ENCODE data around the gene RIOK3. TPM values are rescaled to one million over a fixed set of nuclear protein-coding genes. Genes with fewer than 3 reads are reported as not detected.
"Not testable (repeated sequence)": the region's sequence is repeated elsewhere in the genome, so short reads cannot be mapped to it uniquely, and the experiment has no call there.

The RIOK3 gene
- total and polyA plus RNA-seq, 8 donors = 21.9 to 39.7 (median 36.5) TPM

- H3K27ac ChIP-seq = peak overlapping the region; percentile 31 to 96 (median 93)
- H3K4me3 ChIP-seq = peak overlapping the region; percentile 91 to 97 (median 93)
- H3K9me3 ChIP-seq = no peaks in the 10 kb centered on the region
- no peak for TF ChIP-seq CTCF (IDR thresholded peaks at IDR 0.05)
- ATAC-seq = no peak
- intact Hi-C loops (cut with DNase I) = no loop called here
- WGBS, 2 donors = 0 to 1% methylated on average over 21 of the region's 21 CpGs
- no peaks in the 10 kb centered on the region for H3K36me3 ChIP-seq
- H3K4me1 ChIP-seq = peaks cover 0 to 5% (median 5%) of the 10 kb centered on the region in 3 donors
- no peaks in the 10 kb centered on the region for H3K27me3 ChIP-seq
- FAIRE-seq = no peak
- no peak for DNase-seq
These were observed 50.9 kb downstream of the RIOK3 start for GRCh38 chr18:23503963-23504344.

- ATAC-seq (no peak), DNase-seq (no peak)
These were observed 51.6 kb downstream of the RIOK3 start for GRCh38 chr18:23504720-23505119.

GRCh38 chr18:23506393-23506792, 53.3 kb downstream of the RIOK3 start:
- Histone ChIP-seq H3K27ac (no peak overlapping the region), H3K4me3 (no peak overlapping the region), H3K4me1 (peaks cover 0 to 5% (median 5%) of the 10 kb centered on the region in 3 donors), H3K27me3 (no peaks in the 10 kb centered on the region), H3K9me3 (no peaks in the 10 kb centered on the region), H3K36me3 (peaks cover 0 to 3% (median 0%) of the 10 kb centered on the region in 3 donors)
- intact Hi-C loops (cut with DNase I) = no loop called here
- no peak for FAIRE-seq
- WGBS, 2 donors = 75 to 79% methylated on average over 6 of the region's 6 CpGs
- no peak for ATAC-seq
- no peak for TF ChIP-seq CTCF (IDR thresholded peaks at IDR 0.05)
- no peak for DNase-seq

More at GRCh38 chr18:23504720-23505119, 51.6 kb downstream of the RIOK3 start:
- Histone ChIP-seq H3K9me3 (no peaks in the 10 kb centered on the region), H3K36me3 (no peaks in the 10 kb centered on the region), H3K4me1 (peaks cover 0 to 5% (median 5%) of the 10 kb centered on the region in 3 donors), H3K27ac (peak overlapping the region in 2 of 4 donors; percentile 14 to 29), H3K4me3 (peak overlapping the region in 3 of 4 donors; percentile 91 to 97 (median 94)), H3K27me3 (no peaks in the 10 kb centered on the region)
- no peak for TF ChIP-seq CTCF (IDR thresholded peaks at IDR 0.05)
- no peak for FAIRE-seq
- intact Hi-C loops (cut with DNase I) = no loop called here
- 24 to 30% methylated on average over 3 of the region's 3 CpGs for WGBS, 2 donors

- intact Hi-C loops (cut with DNase I) = loop anchor here in 1 of 3 donors (5.0 kb wide), 1 partner anchor 76 kb away; the partner anchor contains the start of gene NPC1
- not testable (repeated sequence) for H3K9me3 ChIP-seq, H3K27ac ChIP-seq, H3K4me1 ChIP-seq, H3K4me3 ChIP-seq, DNase-seq, ATAC-seq, H3K27me3 ChIP-seq, FAIRE-seq, H3K36me3 ChIP-seq
- WGBS, 2 donors = 94 to 98% methylated on average over 2 of the region's 2 CpGs
These were observed 57.8 kb downstream of the RIOK3 start for GRCh38 chr18:23510923-23511322.

- FAIRE-seq = not testable (repeated sequence)
- intact Hi-C loops (cut with DNase I) = loop anchor here in 1 of 3 donors (5.0 kb wide), 1 partner anchor 75 kb away; the partner anchor contains the start of gene NPC1
- WGBS, 2 donors = 91 to 94% methylated on average over 7 of the region's 7 CpGs
These were observed 59.1 kb downstream of the RIOK3 start for GRCh38 chr18:23512216-23512615.

GRCh38 chr18:23512641-23513040, 59.6 kb downstream of the RIOK3 start:
- no peak overlapping the region for H3K4me3 ChIP-seq
- H3K9me3 ChIP-seq = no peaks in the 10 kb centered on the region
- 98 to 100% methylated on average over 1 of the region's 1 CpG for WGBS, 2 donors
- no peak overlapping the region for H3K27ac ChIP-seq
- intact Hi-C loops (cut with DNase I) = loop anchor here in 1 of 3 donors (5.0 kb wide), 1 partner anchor 75 kb away; the partner anchor contains the start of gene NPC1
- peaks cover 0 to 4% (median under 1%) of the 10 kb centered on the region in 3 donors for H3K36me3 ChIP-seq
- FAIRE-seq (no peak), DNase-seq (no peak), ATAC-seq (no peak)
- TF ChIP-seq CTCF (IDR thresholded peaks at IDR 0.05) = no peak
- H3K27me3 ChIP-seq = no peaks in the 10 kb centered on the region
- no peaks in the 10 kb centered on the region for H3K4me1 ChIP-seq

More at GRCh38 chr18:23512216-23512615, 59.1 kb downstream of the RIOK3 start:
- not testable (repeated sequence) for H3K9me3 ChIP-seq, ATAC-seq, DNase-seq, H3K27ac ChIP-seq, H3K4me3 ChIP-seq, H3K4me1 ChIP-seq, H3K36me3 ChIP-seq, H3K27me3 ChIP-seq

Data from pancreas (tissue), 10 donors.